GM19043 (cell line): ENCODE data around the gene PAX5.
A peak's percentile ranks its signal among the peaks of the same experiment; 100 is the strongest.

Source experiments
- ATAC-seq: cut with Tn5 transposase; IDR thresholded peaks from one replicate; pipeline ENCODE4 v1.9.1; 2021; ENCODE audit warnings: low read depth; ENCODE audit not compliant: unreplicated experiment

Gene PAX5

DNA sequence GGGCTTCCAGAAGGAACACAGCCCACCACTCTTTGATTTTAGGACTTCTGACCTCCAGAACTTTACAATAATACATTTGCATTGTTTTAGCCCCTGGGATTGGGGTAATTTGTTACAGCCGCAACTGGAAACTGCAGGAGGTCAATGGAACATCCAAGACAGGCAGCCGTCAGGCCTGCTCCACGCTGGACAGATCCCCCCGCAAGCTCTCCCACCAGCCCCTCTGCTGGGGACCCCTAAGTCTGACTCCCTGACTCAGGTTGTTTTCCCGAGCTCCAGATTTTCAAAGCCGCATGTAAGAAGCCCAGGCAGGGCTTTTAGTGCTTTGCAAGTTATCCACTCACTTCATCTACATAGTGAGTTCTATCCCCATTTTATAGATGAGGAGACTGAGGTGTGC, 127.6 kb downstream of the PAX5 start:
- no peak for ATAC-seq

DNA sequence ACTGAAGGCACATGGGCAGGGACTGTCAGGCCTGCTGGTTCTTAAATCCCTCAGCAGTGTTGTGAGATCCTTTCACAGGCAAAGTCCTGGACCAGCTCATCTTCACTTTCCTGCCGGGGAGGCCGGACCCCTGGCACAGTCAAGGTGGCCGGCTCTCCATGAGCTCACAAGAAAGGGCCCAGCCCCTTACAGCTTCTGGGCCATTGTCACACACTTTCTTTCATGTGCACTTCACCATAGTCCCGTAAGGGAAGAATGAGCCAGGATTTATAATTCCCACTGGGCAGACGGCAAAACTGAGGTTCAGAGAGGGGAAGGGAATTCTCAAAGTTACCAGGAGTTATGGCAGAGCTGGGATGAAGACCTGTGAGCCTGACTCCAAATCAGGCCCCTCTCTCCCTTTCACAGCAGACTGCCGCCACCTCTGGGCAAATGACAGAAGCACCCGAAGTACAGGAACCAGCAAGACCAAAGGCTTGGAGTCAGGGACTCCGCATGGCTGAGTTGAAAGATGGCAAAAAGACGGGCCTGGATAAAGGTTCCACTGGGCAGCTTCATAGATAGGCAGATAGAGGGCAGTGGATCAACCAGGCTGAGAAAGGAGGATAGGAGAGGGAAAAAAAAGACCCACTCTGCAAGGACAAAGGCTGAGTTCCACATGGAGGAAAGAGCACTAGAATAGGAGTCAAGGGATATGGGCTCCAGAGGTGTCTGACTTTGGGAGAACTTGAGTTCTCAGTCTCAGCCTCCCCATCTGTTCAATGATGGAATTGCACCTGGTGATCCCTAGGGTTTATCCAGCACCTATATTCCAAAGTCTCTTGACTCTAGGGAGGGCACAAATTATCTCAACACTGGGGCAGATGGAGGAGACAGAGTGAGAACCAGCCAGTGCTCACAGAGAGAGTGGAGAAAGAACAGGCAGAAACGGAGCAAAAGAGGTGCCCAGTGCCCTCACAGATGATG, 128.7 kb downstream of the PAX5 start:
- ATAC-seq: no peak

- ATAC-seq: peak; percentile 51
Measured at GRCh38 chr9:36903541-36904435, 130.3 kb downstream of the PAX5 start.

- no peak for ATAC-seq
Measured at GRCh38 chr9:36902861-36903524, 131.1 kb downstream of the PAX5 start.

- ATAC-seq: no peak
Measured at GRCh38 chr9:36902080-36902716, 131.9 kb downstream of the PAX5 start.

DNA sequence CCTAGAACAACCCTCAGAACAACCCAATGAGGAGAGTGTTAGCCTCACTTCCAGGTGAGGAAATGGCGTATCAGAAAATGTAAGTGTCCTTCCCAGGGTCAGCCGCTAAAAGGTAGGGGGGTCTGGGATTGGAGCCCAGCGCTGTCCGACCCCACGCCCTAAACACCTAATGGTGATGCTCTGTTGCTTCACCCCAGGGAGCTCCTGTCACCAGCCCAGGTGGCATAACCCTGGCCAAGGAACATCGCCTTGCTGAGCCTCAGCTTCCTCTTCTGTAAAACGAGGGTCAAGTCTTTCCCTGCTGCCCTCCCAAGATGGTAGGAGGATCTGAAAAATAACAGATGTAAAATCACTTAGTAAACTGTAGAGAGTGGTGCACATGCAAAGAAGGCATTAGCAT, 132.5 kb downstream of the PAX5 start:
- ATAC-seq: no peak

DNA sequence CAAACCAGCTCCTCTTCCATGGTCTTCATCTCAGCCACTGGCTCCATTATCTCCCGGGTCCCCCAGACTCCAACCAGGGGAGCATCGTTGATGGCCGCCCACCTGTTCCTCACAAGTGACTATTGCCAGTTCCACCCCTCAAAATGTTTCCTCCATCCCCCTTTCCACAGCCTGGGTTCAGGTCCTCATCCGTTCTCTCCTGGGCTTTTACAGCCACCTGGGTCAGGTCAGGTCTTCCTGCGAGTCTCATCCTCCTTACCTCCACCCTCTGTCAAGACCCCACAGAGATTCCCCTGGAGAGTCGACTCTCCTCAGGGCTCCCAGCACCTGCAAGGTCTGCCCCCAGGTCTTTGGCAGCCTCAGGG, 133.2 kb downstream of the PAX5 start:
- no peak for ATAC-seq

DNA sequence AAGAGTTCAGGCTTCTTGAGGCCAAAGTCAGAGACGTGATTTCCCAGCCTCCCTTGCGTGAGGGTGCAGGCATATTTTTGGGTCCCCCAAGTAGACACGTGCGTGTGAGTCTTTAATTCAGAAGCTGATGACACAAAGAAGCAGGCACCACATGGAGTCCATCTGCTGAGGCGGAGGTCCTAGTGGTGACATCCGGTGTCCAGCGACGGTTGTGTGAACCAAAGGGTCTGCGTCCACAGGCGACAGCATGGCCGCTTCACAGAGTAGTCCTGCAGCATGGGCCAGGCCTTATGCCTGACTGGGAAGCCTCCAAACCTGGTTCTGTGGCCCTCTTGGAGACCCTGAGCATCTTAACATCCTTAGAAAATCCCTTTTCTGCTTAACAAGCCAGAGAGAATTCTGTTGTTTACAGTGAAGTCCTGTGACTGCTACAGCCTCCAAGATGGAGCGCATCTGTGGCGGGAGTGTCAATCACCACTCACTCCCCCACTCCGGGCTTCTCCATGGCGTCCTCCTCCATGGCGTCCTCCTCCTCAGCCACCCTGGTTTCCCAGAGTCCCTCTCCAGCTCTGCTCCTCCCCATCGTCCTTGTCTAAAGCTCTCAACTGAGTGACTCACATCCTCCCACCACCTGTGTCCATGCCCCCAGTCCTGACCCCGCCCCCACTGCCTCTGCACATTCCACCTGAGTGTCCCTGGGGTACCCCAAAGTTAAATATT, 133.8 kb downstream of the PAX5 start:
- no peak for ATAC-seq

DNA sequence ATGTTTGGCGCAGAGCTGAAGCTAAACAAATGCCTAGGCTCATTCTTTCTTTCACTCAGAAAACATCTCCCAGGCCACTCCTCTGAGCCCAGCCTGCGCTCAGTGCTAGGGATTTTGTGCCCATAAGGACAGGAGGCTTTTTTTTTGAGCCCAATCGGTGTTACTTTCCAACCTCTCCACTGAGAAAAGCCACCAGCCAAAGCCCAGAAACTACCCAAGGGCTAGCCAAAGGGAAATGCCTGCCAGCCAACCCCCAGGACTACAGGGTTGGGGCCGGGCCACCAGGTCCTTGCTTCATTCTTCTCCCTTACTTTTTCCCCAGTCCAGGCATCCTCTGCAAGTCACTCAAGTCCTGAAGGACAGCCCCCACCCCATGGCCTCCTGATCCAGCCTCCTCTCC, 134.7 kb downstream of the PAX5 start:
- no peak for ATAC-seq

DNA sequence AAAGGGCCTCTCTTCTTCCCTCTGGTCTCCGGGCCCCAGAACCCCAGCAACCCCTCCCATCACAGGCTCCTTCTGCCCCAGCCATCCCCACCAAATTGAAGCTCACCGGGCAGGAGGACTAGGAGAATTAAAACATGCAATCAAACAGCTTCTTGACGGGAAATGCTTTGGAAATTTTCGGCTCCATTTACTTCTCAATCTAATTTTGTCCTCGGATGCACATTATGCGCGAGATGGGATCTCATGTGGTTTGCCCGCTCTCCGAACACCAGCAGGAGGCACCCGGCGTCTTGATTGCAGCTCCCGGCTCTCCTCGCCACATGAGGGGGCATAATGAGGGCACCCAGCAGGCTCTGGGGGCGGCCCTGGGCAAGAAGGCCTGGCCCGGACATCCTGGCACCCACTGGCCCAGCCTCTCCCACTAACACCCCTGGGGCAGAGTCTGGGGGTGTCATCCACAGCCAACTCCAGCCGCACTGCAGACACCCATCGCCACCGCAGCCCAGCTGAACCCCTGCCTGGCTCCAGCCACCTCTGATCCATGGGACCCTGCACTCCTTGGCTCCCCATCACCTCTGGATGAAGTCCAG, 135.5 kb downstream of the PAX5 start:
- no peak for ATAC-seq

GRCh38 chr9:36897478-36897877, 136.6 kb downstream of the PAX5 start:
- ATAC-seq: no peak

- ATAC-seq: no peak
Measured at GRCh38 chr9:36897019-36897418, 137.0 kb downstream of the PAX5 start.

DNA sequence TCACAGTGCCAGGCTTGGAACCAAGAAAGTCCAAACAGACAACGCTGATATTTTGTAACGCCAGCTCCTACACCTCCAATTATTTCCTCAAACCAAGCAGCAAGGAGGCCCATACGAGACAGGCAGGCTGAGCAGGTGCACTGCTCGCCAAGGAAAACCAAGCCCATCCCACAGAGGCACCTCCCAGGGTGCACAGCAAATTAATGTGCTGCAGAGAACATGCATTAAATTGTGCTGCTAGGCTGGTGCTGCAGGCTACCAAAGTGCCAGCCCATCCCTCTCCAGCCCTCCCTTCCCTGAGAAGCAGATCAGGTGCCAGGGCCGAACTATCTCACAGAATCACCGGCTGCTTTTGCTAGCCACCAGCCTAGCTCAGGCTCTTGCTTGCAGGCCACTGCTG, 137.8 kb downstream of the PAX5 start:
- no peak for ATAC-seq

DNA sequence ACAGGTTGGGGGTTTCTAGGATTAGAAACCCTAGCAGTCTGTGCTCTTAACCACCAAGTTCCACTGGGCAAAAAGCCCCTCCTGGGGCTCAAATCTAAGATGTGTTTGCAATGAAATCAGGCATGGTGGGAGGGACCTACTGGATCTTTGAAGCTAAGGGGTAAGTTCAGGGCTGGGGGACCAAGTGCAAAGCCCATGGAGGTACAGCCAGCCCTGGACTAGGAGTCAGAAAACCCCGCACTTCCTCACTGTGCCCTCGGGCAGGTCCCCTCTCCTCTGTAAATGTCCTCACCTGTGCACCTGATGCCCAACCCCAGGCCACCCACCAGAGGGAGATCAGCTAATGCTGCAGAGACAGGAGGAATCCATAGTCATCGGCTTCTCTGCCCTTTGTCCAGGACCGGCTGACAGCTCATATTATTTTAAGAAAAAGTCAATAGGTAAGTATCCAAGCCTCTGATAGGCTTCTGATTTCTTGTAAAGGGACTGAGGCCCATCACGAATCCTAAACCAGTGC, 138.3 kb downstream of the PAX5 start:
- no peak for ATAC-seq

- no peak for ATAC-seq
Measured at GRCh38 chr9:36894695-36895310, 139.3 kb downstream of the PAX5 start.

GRCh38 chr9:36893911-36894310, 140.2 kb downstream of the PAX5 start:
- ATAC-seq: no peak

GRCh38 chr9:36893184-36893583, 140.9 kb downstream of the PAX5 start:
- ATAC-seq: no peak

DNA sequence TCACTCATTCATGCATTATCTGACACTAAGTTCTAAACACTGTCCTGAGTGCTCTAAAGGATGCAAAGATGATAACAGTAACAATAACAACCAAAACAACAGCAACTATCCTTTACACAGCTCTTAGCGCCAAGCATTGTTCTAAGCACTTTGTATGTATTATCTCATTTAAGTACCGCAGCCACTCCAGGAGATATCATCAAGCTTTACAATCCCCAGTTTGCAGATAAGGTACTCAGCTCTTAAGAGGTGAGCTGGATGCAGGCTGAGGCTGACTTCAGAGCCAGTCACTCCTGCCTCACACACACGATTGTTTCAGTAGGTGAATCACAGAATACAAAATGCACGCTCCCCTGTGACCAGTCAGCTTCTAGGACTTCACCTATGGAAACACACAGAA, 141.8 kb downstream of the PAX5 start:
- no peak for ATAC-seq

DNA sequence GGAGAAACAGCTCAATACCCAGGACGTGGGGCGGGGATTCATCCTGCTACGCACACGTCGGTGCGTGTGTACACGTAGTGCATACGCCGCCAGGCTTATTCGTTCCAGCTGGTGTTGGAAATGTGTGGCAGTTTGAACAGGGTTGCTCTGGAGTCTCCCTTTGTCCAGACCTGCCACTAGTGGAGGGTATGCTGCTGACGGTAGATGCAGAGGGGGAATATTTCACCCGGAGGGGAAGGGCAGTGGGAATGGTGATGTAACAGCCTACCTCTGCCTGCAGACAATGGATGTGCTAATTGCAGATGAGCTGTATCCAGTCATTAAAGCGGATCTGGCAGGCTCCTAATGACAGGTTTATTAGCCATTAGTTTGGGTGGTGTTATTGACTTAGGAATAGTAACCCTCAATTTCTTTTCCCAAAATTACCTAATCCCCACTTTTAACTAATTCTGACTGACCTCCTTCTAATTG, 142.7 kb downstream of the PAX5 start:
- ATAC-seq: no peak
